Amygdala (tissue), 56 donors: ENCODE data around the gene PAPSS1.
"Not testable (repeated sequence)": the region's sequence is repeated elsewhere in the genome, so short reads cannot be mapped to it uniquely, and the experiment has no call there.

Source experiments
- DNase-seq, 56 donors: peaks; one replicate each; lab custom pipeline; 2025; lab: John Stamatoyannopoulos, UW

PAPSS1 gene

GRCh38 chr4:107729050-107729449 is 9.0 kb upstream of the PAPSS1 start:
- not testable (repeated sequence) for DNase-seq

GRCh38 chr4:107726131-107726925 is 6.3 kb upstream of the PAPSS1 start:
- peak in 1 of 56 donors; percentile 8 for DNase-seq

- no peak for DNase-seq
Observed at GRCh38 chr4:107725281-107725859, 5.3 kb upstream of the PAPSS1 start.

DNA sequence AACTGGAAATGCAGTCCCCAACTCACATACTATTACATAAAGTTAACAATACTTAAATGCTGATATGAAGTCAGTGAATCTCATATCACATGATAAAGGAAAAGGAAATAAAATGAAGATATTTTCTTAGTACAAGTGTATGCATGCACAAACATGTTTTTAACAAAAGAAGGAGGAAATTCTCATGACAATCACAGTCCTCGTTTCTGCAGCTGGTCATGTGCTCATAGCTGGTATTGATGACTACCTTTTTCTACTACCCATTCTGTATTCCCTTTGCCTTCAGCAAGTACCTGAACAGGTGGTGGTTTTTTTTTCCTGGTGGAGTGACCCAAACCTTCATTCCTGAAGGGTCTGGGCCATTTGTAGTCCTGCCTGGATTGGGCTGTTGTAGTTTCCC is 3.3 kb upstream of the PAPSS1 start:
- not testable (repeated sequence) for DNase-seq

DNA sequence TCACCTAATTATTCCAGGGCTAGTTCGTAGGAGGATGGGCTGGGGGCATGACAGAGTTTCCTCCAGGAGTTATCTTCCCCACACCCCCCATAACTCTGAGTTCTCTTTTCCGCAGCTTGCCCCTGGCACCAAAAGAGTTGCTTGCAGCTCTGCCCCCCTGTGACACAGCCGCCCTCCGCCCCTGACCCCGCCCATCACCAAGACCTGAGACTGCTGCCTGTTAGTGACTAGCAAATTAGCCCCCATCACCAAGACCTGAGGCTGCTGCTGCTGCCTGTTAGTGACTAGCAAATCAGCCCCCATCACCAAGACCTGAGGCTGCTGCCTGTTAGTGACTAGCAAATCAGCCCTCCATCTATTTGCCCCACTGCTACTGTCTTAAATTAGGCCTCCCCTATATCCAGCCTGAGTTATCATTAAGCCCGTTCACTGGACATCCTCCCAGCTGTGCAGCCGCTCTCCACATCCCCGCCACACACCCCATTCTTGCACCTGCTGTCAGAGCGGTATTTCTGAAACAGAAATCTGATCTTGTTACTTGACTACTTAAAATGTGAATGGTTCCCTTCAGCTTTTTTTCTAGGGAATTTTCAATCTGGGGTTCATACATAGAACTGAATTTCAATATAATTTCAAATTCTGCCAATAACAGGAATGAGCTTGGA is 1.5 kb upstream of the PAPSS1 start:
- DNase-seq, result no peak

DNA sequence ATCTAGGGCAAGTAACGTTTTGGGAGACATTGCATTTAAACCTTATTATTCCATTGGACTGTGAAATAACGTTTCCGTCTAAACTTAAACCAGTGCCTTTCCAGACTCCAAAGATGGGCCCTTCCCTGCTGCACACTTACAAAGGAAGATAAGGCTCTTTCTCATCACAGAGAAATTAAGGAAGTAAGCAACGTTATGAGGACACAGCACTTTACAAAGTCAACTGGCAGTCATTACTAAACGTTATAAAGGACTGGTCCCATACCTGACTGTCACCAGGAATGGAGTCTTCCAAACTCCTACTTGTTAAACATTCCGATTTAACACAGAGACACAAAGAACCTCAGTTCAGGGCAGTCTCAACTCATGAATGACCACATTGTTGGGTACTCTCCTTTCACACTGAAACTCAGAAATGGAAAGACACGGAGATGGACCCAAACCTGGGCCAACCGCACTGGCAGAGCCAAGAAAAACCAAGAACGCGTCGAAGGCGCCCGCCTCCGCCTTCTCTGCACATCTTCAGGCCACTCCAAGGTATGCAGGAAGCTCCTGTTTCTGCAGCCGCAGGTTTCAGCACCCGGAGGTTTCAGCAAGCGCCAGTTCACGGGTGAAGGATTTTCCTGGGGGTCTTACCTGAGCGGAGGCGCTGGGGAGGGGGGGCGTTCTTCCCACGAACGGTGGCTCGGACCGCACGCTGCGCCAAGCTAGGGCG is 670 bp downstream of the PAPSS1 start:
- DNase-seq, result peak in 25 of 56 donors; percentile 22 to 68 (median 48)

DNA sequence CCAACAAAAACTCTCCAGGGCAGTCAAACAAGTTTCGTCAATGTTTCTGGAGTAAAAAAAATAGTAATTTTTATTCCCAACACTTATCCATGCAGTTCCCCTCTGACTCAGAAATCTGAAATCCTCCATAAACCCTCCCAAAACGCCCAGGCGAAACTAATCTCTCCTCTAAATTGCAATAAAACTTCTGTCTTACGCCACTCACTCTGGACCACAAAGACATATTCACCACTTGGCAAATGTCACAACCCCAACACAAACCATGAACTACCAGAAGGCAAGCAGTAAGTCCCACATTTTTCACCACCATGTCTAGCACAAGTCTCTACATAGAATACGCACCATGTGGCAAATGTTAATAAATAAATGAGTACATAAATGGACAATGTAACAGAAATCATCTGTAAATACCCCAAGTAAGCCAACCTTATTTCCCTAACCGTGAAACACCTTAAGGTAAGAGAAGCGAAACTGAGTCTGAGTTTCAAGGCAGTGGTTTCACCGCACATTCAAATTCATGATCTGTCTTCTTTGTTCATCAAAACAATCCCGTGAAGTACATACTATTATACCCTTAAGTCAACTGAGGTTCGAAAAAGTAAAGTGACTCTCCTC is 1.6 kb downstream of the PAPSS1 start:
- no peak for DNase-seq

GRCh38 chr4:107714256-107714655 is 5.8 kb downstream of the PAPSS1 start:
- no peak for DNase-seq

GRCh38 chr4:107712236-107712635 is 7.8 kb downstream of the PAPSS1 start:
- no peak for DNase-seq

DNA sequence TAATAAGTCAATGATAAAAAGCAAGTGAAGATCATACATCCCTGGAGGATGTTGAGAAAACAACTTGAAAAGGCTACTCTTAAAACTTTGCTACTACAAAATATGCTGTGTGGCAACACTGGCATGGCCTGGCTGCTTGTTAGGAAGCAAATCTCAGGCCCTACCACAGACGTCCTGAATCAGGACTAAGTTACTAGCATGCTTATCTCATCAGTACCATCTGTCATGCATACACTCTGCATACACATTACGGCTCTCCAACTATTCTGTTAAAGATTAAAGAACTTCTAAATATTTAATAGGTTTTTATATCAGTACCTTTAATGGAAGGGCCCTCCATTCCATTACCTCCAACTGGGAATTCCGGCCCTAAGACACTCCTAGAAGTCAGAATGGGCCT is 8.2 kb downstream of the PAPSS1 start:
- no peak for DNase-seq

GRCh38 chr4:107710493-107711459 is 9.3 kb downstream of the PAPSS1 start:
- DNase-seq, result no peak

DNA sequence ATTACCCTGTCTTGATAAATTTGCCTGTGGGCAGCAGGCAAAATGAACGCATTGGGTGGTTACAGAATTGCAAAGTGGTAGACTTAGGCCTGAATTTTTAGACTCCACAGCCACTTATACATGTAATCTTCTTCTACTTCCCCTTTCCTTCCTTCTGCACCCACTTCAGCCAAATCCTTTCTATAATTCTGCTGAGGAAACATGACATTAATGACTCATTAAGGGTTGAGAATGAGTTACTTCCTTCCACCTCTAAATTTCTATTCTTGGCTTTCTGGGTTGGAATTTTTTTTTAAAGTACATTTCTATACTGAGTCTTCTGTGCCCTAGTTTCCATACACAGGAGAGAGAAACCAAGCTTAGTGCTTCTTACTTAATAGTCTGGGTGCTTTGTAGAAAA is 10.1 kb downstream of the PAPSS1 start:
- DNase-seq, result no peak

DNA sequence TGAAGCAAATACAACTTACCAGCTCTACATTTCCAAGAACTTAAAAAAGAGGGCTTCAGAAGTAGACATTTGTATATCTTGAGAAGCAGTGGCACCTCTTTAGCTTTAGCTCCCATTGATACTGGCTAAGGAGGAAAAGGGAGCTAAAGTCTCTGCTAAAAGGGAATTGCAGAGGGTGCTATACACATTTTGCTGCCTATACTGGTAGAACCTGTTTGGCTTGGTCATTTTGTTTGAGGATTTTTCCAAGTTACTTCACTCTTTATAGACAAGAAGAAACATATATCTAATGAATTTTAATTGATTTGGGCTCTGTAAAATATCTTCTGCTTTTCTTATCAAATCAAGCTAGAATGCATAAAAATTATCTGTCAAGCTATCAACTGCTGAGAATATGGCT is 11.8 kb downstream of the PAPSS1 start:
- DNase-seq, result no peak

- DNase-seq, result no peak
Observed at GRCh38 chr4:107705742-107706556, 14.1 kb downstream of the PAPSS1 start.

DNA sequence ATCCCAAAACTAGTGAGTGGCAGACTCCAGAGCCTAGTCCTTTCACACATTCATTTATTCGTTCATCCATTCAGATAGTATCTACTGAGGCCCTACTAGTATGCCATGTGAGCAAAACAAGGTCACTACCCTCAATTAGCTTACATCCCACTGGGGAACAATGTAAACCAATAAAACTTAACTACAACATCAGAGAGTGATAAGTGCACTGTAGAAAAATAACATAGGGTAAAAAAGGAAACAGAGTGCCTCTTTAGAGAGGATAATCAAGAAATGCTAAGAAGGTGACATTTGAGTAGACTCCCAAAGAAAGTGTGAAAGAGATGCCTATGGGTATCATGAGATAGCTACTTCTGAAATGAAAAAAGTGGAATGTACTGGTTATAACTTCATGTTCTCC is 18.5 kb downstream of the PAPSS1 start:
- no peak for DNase-seq

GRCh38 chr4:107699466-107700206 is 20.4 kb downstream of the PAPSS1 start:
- DNase-seq, result no peak

- not testable (repeated sequence) for DNase-seq
Observed at GRCh38 chr4:107696187-107696586, 23.8 kb downstream of the PAPSS1 start.

DNA sequence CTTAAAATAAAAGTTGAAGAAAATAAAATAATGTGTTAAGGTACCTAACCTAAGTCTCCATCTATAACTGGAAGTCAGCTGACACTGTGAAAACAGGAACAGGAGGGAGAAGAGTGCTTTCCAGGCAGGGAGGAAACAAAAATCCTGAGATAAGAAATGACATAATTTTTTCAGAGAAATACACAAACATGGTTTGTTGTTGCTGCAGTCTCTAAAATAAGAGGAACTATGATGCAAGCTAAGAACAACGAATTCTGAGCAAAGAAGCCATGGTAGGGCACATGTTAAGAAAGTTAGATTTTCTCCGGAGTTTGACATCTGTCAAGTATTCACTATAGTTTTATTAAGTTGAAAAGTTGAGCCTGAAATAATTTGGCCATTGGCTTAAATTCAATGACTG is 26.9 kb downstream of the PAPSS1 start:
- no peak for DNase-seq
